Peyer's patch (tissue), 4 donors: ENCODE results near the gene ZNF681. TPM values are rescaled to one million over a fixed set of nuclear protein-coding genes. Genes with fewer than 3 reads are reported as not detected.

Experiments used
- DNase-seq, 3 donors: peaks; one replicate each; pipeline ENCODE4 v3.0.0-alpha.2; 2017 to 2019
- H3K27ac ChIP-seq, 4 donors: fragments of 200-600 bp; sonication (generic); one replicate each; pipeline ENCODE4 v1.5.1; 2016 to 2019
- H3K27me3 ChIP-seq, 2 donors: fragments of 200-600 bp; sonication (generic); one replicate each; pipeline ENCODE4 v1.5.1; 2019
- H3K36me3 ChIP-seq, 3 donors: fragments of 200-600 bp; sonication (generic); one replicate each; pipeline ENCODE4 v1.5.1; 2016 to 2019
- H3K4me1 ChIP-seq, 4 donors: fragments of 200-600 bp; sonication (generic); one replicate each; pipeline ENCODE4 v1.5.1; 2016 to 2019
- H3K4me3 ChIP-seq, 4 donors: fragments of 200-600 bp; sonication (generic); 1 replicate in 3 of 4; 2 replicates in 1 of 4; pipeline ENCODE4 v1.5.1; 2016 to 2019; ENCODE audit warnings: mild to moderate bottlenecking in 1 of 4
- H3K9me3 ChIP-seq, 4 donors: fragments of 200-600 bp; sonication (generic); one replicate each; pipeline ENCODE4 v1.5.1; 2016 to 2019; ENCODE audit warnings: mild to moderate bottlenecking in 1 of 4
- CTCF ChIP-seq, 6 experiments: fragments of 450-650 bp in 4 of 6; fragments of 200-600 bp in 2 of 6; sonication (generic) in 1 of 6; IDR thresholded peaks; one replicate each; pipeline ENCODE4 v1.5.1; 2017 to 2019; ENCODE audit warnings: antibody characterized with exemption in 6 of 6, mild to moderate bottlenecking in 3 of 6, moderate library complexity in 1 of 6
- POLR2A ChIP-seq, 2 donors: fragments of 450-650 bp; IDR thresholded peaks; one replicate each; pipeline ENCODE4 v1.5.1; 2017; ENCODE audit warnings: antibody characterized with exemption in 2 of 2, mild to moderate bottlenecking in 2 of 2, moderate library complexity in 2 of 2
- total RNA-seq, 4 donors: library from RNA; depleted of rRNA; stranded (reverse); fragments of >200 nt; gene quantifications; one replicate each; pipeline ENCODE4 v1.1.0, GENCODE V29; 2016

ZNF681 gene
- total RNA-seq, 4 donors from 2014 or later: 0.66 to 5.0 (median 1.4) TPM

DNA sequence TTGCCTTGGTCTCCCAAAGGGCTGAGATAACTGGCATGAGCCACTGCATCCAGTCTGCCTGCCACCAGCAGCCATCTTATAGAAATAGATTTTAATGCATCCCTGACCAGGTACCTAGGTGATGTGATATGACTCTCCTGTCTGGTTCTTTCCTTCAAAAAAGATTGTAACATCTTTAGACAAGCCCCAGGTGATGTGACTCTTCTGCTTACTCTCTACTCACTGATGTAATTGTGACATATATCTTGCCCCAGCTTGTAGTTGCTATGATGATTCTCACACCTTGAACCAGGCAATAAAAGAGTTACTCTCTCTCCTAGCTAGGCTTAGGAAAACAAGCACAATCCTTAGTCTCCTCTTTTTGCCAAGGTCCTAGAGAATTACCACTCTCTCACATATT lies 30.6 kb upstream of the ZNF681 start:
- Histone ChIP-seq H3K4me1 (no peaks in the 10 kb centered on the region), H3K9me3 (no peaks in the 10 kb centered on the region), H3K27ac (no peak overlapping the region), H3K27me3 (no peaks in the 10 kb centered on the region), H3K4me3 (no peak overlapping the region), H3K36me3 (no peaks in the 10 kb centered on the region)
- no peak for TF ChIP-seq POLR2A (IDR thresholded peaks at IDR 0.05)
- TF ChIP-seq CTCF (IDR thresholded peaks at IDR 0.05): no peak
- DNase-seq: no peak

DNA sequence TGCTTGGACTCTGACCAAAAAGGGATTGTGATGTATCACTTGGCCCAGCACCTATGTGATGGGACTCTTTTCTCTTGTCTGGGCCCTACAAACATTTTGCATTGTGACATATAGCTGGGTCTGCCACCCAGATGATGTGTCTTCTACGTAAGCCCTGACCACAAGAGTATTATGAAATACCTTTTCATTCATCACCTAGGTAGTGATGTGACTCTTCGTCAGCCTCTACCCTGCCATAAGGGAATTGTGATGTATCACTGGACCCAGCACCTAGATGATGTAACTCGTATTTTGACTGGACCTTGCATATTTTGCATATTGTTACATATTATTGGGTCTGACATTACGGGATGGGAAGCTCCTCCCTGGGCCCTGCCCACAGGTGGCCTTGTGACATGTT lies 29.7 kb upstream of the ZNF681 start:
- Histone ChIP-seq H3K4me3 (no peak overlapping the region), H3K27me3 (no peaks in the 10 kb centered on the region), H3K4me1 (no peaks in the 10 kb centered on the region), H3K27ac (no peak overlapping the region), H3K36me3 (no peaks in the 10 kb centered on the region), H3K9me3 (no peaks in the 10 kb centered on the region)
- TF ChIP-seq CTCF (IDR thresholded peaks at IDR 0.05) (no peak), POLR2A (IDR thresholded peaks at IDR 0.05) (no peak)
- DNase-seq: no peak

- Histone ChIP-seq H3K27me3 (no peaks in the 10 kb centered on the region), H3K27ac (no peak overlapping the region), H3K9me3 (no peaks in the 10 kb centered on the region), H3K4me3 (no peak overlapping the region), H3K36me3 (no peaks in the 10 kb centered on the region), H3K4me1 (no peaks in the 10 kb centered on the region)
- DNase-seq: no peak
- no peak for TF ChIP-seq POLR2A (IDR thresholded peaks at IDR 0.05)
- no peak for TF ChIP-seq CTCF (IDR thresholded peaks at IDR 0.05)
These were observed 28.4 kb upstream of the ZNF681 start for GRCh38 chr19:23787106-23787505.

DNA sequence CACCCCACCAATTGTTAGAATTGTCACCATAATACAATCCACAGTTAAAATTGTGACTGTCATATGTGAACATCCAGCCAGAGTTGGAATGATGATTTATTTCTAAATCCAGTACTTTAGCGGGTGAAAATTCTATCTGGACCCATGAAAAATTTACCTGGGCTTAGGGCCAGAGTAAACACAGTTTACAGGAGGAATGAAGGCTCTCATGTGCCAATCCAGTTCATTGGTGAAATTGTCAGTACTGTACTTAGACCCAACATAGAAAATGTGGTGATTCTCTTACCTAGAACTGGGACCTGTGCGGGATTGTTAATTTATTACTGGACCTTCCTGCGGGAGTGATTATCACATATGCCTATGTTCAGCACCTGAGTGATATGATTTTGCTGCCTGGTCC lies 27.3 kb upstream of the ZNF681 start:
- H3K4me3 ChIP-seq: no peak overlapping the region
- H3K4me1 ChIP-seq: no peaks in the 10 kb centered on the region
- no peaks in the 10 kb centered on the region for H3K27me3 ChIP-seq
- no peak for TF ChIP-seq POLR2A (IDR thresholded peaks at IDR 0.05)
- TF ChIP-seq CTCF (IDR thresholded peaks at IDR 0.05): no peak
- no peak overlapping the region for H3K27ac ChIP-seq
- no peak for DNase-seq
- H3K9me3 ChIP-seq: no peaks in the 10 kb centered on the region
- H3K36me3 ChIP-seq: no peaks in the 10 kb centered on the region

DNA sequence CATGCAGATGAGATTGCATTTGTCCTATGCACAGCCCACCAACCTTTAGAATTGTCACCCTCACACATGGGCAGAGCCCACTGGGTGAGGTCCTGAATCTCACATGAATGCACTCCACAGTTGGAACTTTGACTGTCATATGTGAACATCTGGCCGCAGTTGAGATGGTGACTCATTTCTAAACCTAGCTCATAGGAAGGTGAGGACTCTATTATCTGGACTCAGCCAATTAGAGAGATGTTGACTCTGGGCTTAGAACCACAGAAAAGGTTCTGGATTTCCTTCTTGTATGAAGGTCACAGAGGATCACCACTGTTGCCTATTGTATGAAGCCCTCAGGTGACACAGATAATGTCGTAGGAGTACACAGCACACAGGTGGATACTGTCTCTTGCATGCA lies 25.6 kb upstream of the ZNF681 start:
- TF ChIP-seq POLR2A (IDR thresholded peaks at IDR 0.05): no peak
- Histone ChIP-seq H3K36me3 (no peaks in the 10 kb centered on the region), H3K27ac (no peak overlapping the region), H3K27me3 (no peaks in the 10 kb centered on the region), H3K4me1 (no peaks in the 10 kb centered on the region), H3K9me3 (no peaks in the 10 kb centered on the region), H3K4me3 (no peak overlapping the region)
- DNase-seq: no peak

- H3K27ac ChIP-seq: no peak overlapping the region
- no peaks in the 10 kb centered on the region for H3K36me3 ChIP-seq
- H3K9me3 ChIP-seq: no peaks in the 10 kb centered on the region
- no peak overlapping the region for H3K4me3 ChIP-seq
- no peaks in the 10 kb centered on the region for H3K4me1 ChIP-seq
- TF ChIP-seq POLR2A (IDR thresholded peaks at IDR 0.05): no peak
- TF ChIP-seq CTCF (IDR thresholded peaks at IDR 0.05): no peak
- no peaks in the 10 kb centered on the region for H3K27me3 ChIP-seq
- no peak for DNase-seq
These were observed 24.9 kb upstream of the ZNF681 start for GRCh38 chr19:23783636-23784035.
